ENCODE results near the gene CAMKMT.

Gene CAMKMT

DNA sequence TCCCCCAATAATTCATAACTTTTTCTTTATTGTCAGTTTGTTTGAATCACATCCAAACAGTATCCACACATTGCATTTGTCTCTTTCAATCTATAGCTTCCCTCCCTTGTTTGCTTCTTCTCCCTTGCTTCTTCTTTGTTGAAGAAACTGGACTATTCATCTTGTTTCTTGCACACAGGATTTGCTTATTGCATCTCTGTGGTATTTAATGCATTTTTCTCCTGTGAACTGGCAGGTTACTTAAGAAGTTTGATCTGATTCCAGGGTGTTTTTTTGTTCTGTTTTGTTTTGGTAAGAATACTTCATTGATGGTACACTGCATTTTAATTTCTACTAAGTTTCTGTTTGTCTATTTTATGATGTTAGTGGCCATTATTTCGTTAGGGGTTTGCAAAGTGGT is 166.8 kb downstream of the CAMKMT start:
- TF ChIP-seq ZNF274 (IDR thresholded peaks at IDR 0.05; ENCODE audit: low read depth, low read length) = no peak
- no peak overlapping the region for H3K4me3 ChIP-seq (ENCODE audit: low read length)

- no peak for TF ChIP-seq ZNF274 (IDR thresholded peaks at IDR 0.05; ENCODE audit: low read depth, low read length)
- no peak overlapping the region for H3K4me3 ChIP-seq (ENCODE audit: low read length)
These were observed 167.7 kb downstream of the CAMKMT start for GRCh38 chr2:44529448-44529847.

DNA sequence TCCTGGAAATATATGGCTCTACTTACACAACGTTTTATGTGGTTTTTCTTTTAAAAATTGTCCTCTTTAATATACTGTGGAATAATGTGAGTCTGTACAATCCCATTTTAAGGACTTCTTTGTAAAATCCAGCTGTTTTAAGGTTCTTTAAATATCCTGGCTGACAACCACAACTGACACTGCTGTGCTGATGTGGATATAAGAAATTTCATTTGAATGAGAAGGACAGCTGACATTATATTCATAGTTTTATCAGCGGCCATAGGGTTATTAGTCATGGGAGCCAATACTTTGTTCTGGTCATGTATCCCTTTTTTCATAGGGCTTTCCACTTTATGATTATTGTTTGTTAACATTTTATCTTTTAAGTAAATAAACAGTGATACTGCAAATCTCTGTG is 169.5 kb downstream of the CAMKMT start:
- TF ChIP-seq ZNF274 (IDR thresholded peaks at IDR 0.05; ENCODE audit: low read depth, low read length) = no peak
- H3K4me3 ChIP-seq (ENCODE audit: low read length) = no peak overlapping the region

GRCh38 chr2:44532031-44532430 is 170.3 kb downstream of the CAMKMT start:
- H3K4me3 ChIP-seq (ENCODE audit: low read length) = no peak overlapping the region
- no peak for TF ChIP-seq ZNF274 (IDR thresholded peaks at IDR 0.05; ENCODE audit: low read depth, low read length)

GRCh38 chr2:44533508-44533907 is 171.8 kb downstream of the CAMKMT start:
- no peak for TF ChIP-seq ZNF274 (IDR thresholded peaks at IDR 0.05; ENCODE audit: low read depth, low read length)
- H3K4me3 ChIP-seq (ENCODE audit: low read length) = no peak overlapping the region

DNA sequence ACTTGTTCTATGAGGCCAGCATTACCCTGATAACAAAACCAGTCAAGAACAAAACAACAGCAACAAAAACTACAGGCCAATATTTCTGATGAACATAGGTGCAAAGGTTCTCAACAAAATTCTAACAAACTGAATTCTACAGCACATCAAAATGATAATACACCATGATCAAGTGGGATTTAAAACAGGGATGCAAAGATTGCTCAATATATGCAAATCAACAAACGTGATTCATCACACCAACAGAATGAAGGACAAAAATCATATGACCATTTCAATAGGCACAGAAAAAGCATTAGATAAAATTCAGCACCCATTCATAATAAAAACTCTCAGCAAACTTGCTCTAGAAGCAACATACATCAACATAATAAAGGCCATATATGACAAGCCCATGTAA is 173.6 kb downstream of the CAMKMT start:
- no peak for TF ChIP-seq ZNF274 (IDR thresholded peaks at IDR 0.05; ENCODE audit: low read depth, low read length)
- H3K4me3 ChIP-seq (ENCODE audit: low read length) = no peak overlapping the region

DNA sequence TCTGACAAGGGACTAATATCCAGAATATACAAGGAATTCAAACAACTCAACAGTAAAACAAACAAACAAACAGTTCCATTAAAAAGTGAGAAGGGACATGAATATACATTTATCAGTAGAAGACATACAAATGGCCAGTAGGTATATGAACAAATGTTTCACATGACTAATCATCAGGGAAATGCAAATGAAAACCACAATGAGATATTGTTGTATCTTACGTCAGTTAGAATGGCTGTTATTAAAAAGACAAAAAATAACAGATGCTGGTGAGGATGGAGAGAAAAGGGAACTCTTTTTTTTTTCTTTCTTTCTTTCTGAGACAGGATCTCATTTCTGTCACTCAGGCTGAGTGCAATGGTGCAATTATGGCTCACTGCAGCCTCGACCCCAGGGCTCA is 175.5 kb downstream of the CAMKMT start:
- H3K4me3 ChIP-seq (ENCODE audit: low read length) = no peak overlapping the region
- no peak for TF ChIP-seq ZNF274 (IDR thresholded peaks at IDR 0.05; ENCODE audit: low read depth, low read length)

DNA sequence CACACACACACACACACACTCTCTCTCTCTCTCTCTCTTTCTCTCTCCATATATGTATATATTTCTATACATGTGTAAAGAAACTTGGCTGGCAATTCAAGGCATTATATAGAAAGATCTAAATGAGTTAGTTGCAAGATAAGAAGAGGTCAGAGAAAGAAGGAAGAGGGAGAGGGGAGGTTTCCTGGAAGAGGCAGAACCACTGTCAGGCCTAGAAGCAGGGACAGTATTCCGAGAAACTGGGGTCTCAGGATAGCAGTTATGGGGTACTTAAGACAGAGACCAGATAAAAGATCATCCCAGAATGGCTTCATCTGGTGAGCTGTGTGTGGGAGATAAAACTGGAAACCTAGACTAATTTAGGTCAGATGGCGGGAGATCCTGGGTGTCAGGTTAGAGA is 180.8 kb downstream of the CAMKMT start:
- no peak for TF ChIP-seq ZNF274 (IDR thresholded peaks at IDR 0.05; ENCODE audit: low read depth, low read length)
- no peak overlapping the region for H3K4me3 ChIP-seq (ENCODE audit: low read length)

GRCh38 chr2:44543773-44544725 is 182.3 kb downstream of the CAMKMT start:
- TF ChIP-seq ZNF274 (IDR thresholded peaks at IDR 0.05; ENCODE audit: low read depth, low read length) = no peak
- H3K4me3 ChIP-seq (ENCODE audit: low read length) = no peak overlapping the region

GRCh38 chr2:44545005-44545404 is 183.3 kb downstream of the CAMKMT start:
- H3K4me3 ChIP-seq (ENCODE audit: low read length) = no peak overlapping the region
- no peak for TF ChIP-seq ZNF274 (IDR thresholded peaks at IDR 0.05; ENCODE audit: low read depth, low read length)

DNA sequence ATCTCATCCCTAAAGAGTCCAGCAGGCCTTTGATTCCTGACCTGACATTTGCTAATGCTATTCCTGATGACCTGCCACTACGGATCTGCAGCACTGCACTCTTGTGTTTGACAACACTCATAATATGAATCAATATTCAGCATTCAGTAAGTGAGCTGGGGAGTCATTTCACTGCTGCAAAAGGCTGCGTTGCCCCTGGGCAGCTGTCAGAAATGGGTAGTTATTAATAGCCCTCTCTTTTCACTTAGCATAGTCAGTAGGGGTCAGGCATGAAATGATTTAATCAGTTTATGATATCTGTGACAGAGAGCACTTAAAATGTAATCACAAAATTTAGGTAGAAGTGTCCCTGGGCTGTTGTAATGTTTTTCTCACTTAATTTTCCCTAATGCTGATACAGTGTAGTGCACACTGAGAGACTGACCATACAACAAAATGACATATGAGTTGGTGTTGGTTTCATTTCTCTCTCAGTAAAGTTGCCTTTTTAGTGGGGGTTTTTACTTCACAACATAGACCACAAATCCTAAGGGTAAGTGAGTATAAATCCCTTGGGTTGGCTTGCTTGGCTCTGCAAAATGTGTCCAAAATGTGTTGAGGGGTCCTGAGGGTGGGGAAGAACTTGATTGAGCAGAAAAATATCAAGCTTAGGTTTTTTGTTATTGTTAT is 184.8 kb downstream of the CAMKMT start:
- H3K4me3 ChIP-seq (ENCODE audit: low read length) = no peak overlapping the region
- TF ChIP-seq ZNF274 (IDR thresholded peaks at IDR 0.05; ENCODE audit: low read depth, low read length) = no peak

GRCh38 chr2:44547718-44548117 is 186.0 kb downstream of the CAMKMT start:
- no peak for TF ChIP-seq ZNF274 (IDR thresholded peaks at IDR 0.05; ENCODE audit: low read depth, low read length)
- H3K4me3 ChIP-seq (ENCODE audit: low read length) = no peak overlapping the region

GRCh38 chr2:44548221-44549098 is 186.7 kb downstream of the CAMKMT start:
- no peak overlapping the region for H3K4me3 ChIP-seq (ENCODE audit: low read length)
- TF ChIP-seq ZNF274 (IDR thresholded peaks at IDR 0.05; ENCODE audit: low read depth, low read length) = no peak

- no peak for TF ChIP-seq ZNF274 (IDR thresholded peaks at IDR 0.05; ENCODE audit: low read depth, low read length)
- no peak overlapping the region for H3K4me3 ChIP-seq (ENCODE audit: low read length)
These were observed 187.3 kb downstream of the CAMKMT start for GRCh38 chr2:44549099-44549471.
